Hematopoietic multipotent progenitor cell treated with erythropoietin and hydrocortisone succinate and interleukin-3 and kit ligand, for 6 days (in vitro differentiated cells): Measurements from ENCODE around the gene SLC12A9.
A peak's percentile ranks its signal among the peaks of the same experiment; 100 is the strongest.

Experiments used
- DNase-seq: peaks from one replicate; pipeline ENCODE4 v3.0.0-alpha.2; 2015

SLC12A9 gene

DNA sequence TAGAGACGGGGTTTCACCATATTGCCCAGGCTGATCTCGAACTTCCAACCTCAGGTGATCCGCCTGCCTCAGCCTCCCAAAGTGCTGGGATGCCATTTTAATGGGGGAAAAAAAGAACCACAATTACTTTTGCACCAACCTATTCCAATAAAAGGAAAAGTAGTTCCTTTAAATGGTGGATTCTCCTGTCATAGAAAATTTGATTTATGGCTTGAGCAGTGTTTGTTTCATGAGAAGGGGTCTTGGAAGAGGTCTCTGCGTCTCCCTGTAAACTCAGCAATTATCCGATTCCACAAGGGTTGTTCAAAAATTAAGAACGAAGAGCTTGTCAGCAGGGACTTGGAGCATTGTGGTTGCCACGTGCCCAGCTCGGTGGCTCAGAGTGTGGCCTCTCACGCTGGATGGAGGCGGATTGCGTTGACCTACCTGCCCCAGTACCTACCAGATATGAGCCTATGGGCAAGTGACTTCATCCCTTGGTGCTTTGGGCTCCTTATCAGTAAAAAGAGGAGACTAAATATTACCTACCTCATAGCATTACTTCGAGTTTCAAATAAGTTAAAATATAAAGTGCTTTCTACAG, 11.8 kb downstream of the SLC12A9 start:
- DNase-seq, result no peak

- peak; percentile 64 for DNase-seq
These were observed 12.9 kb downstream of the SLC12A9 start for GRCh38 chr7:100865372-100865911.

DNA sequence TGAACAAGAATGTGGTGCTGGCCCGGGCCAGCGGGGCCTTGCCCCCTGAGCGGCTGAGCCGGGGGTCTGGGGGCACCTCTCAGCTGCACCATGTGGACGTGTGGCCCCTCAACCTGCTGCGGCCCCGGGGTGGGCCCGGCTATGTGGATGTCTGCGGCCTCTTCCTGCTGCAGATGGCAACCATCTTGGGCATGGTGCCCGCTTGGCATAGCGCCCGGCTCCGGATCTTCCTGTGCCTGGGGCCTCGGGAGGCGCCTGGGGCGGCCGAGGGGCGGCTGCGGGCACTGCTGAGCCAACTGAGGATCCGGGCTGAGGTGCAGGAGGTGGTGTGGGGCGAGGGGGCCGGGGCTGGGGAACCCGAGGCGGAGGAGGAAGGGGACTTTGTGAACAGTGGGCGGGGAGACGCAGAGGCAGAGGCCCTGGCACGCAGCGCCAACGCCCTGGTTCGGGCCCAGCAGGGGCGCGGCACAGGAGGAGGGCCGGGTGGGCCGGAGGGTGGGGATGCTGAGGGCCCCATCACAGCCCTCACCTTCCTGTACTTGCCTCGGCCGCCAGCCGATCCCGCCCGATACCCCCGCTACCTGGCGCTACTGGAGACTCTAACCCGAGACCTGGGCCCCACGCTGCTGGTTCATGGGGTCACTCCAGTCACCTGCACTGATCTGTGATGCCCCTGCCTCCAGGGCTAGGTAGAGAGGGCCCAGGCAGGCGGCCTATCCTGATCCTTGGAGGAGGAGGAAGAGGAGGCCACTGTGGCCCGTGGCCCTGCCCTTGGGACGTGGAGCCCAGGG, 13.6 kb downstream of the SLC12A9 start:
- peak; percentile 90 for DNase-seq

DNA sequence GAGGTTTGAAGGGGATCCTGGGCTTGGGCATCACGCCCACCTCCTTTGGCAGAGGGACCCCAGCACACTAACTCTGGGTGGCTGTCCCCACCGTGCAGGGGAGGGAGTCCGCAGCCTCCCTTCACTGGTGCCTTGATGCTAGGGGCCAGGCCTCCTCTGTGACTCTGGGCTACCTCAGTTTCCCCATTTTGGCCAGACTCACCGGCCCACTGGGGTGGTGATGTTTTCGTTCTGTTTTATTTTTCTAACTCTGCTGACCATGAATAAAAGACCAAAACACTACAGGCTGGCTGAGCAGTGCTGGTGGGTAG, 14.2 kb downstream of the SLC12A9 start:
- no peak for DNase-seq

- DNase-seq, result peak; percentile 87
These were observed 14.7 kb downstream of the SLC12A9 start, which contains the start of gene TRIP6 for GRCh38 chr7:100867040-100867775. Gene TRIP6, plus strand, starts transcription at chr7:100867387. Its CDS starts 111 bp downstream, at chr7:100867498.

- no peak for DNase-seq
These were observed 15.4 kb downstream of the SLC12A9 start for GRCh38 chr7:100867776-100868485.

GRCh38 chr7:100873599-100874299, 21.2 kb downstream of the SLC12A9 start:
- DNase-seq, result no peak

- no peak for DNase-seq
These were observed 21.7 kb downstream of the SLC12A9 start for GRCh38 chr7:100874300-100874576.

DNA sequence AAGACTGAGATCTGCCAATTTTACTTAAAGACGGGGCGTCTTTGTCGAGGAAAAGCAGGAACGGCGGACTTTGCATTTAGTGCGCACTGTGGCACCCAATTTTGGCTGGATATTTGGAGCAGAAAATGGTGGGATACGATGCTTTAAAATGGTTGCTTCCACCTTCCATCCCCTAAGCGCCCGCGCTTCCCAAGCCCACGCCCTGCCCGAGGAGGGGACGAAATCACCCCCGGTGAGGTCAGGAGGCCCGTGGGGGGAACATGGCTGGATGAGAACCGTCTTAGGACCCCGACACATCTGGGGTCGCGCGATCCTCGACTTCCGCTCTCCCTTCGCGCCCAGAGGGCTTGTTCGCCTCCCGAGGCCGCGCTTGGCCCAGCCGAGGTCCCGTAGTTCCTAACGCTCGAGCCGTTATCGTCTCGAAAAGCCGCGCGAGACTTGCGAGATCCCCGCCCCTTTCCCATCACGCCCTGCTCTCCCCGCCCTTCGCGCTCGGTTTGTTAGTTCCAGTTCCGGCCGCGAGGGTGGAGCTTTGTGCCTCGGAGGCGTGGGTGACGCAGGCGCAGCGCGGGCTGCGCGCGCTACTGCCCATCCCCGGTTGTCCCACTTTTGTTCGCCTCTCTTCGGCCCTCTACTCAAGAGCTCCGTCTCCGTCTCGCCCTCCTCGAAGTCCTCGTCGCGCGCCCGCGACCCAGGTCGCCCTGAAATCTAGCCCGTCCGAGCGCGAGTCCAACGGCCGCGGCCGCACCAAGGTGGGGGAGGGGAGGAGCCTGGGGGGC, 22.3 kb downstream of the SLC12A9 start, which contains the start of gene SRRT:
Gene SRRT, plus strand, starts transcription at position 527 of the 779 bp plus-strand sequence. CDS start 488 bp downstream, outside the sequence.
- peak; percentile 99 for DNase-seq

GRCh38 chr7:100875356-100875751, 22.8 kb downstream of the SLC12A9 start:
- peak; percentile 55 for DNase-seq

DNA sequence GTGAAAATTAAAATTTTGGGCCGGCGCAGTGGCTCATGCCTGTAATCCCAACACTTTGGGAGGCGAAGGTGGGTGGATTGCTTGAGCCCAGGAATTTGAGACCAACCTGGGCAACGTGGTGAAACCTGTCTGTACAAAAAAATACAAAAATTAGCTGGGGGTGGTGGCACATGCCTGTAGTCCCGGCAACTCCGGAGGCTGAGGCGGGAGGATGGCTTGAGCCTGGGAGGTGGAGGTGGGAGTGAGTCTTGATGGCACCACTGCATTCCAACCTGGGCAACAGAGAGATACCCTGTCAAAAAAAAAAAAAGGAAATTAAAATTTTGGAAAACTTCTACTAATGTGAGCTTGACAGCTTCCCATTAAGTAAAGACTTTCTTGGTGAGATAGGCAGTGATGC, 25.5 kb downstream of the SLC12A9 start:
- DNase-seq, result no peak

DNA sequence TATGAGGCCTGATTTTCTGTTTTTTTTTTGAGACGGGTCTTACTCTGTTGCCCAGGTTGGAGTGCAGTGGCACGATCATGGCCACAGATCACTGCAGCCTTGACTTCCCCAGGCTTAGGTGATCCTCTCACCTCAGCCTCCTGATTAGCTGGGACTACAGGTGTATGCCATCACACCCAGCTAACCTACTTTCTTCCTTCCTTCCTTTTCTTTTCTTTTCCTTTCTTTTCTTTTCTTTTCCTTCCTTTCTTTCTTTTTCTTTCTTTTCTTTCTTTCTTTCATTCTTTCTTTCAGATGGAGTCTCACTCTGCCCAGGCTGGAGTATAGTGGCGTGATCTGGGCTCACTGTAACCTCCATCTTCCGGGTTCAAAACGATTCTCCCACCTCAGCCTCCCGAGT, 26.2 kb downstream of the SLC12A9 start:
- DNase-seq, result no peak

GRCh38 chr7:100879685-100880261, 27.3 kb downstream of the SLC12A9 start:
- no peak for DNase-seq

- no peak for DNase-seq
These were observed 28.1 kb downstream of the SLC12A9 start for GRCh38 chr7:100880645-100881044.

- DNase-seq, result no peak
These were observed 28.6 kb downstream of the SLC12A9 start for GRCh38 chr7:100881136-100881535.

GRCh38 chr7:100882201-100882600, 29.7 kb downstream of the SLC12A9 start:
- DNase-seq, result no peak

- DNase-seq, result no peak
These were observed 30.4 kb downstream of the SLC12A9 start for GRCh38 chr7:100882785-100883526.

DNA sequence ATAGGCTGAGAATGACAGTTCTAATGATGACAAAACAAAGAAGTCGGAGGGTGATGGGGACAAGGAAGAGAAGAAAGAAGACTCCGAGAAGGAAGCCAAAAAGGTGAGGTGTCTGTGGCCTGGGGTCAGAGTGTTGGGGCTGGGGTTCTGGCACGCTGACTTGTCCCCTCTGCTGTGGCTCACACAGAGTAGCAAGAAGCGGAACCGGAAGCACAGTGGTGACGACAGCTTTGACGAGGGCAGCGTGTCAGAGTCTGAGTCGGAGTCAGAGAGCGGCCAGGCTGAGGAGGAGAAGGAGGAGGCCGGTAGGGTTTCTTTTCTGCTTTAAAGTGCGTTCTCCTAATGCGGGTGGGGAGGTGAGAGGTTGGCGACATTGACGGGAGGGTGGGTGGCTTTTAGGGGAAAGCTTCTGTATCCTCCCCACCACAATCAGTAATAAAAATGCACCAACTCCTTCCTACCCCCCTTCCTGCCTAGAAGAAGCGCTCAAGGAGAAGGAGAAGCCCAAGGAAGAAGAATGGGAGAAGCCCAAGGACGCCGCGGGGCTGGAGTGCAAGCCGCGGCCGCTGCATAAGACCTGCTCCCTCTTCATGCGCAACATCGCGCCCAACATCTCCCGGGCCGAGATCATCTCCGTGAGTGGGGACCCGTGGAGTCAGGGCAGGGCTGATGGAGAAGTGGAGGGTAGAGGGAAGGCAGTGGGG, 32.4 kb downstream of the SLC12A9 start:
- no peak for DNase-seq

GRCh38 chr7:100885440-100886141, 33.1 kb downstream of the SLC12A9 start:
- no peak for DNase-seq
